Uterus (tissue), 4 donors: ENCODE data around the gene CDH13. TPM values are rescaled to one million over a fixed set of nuclear protein-coding genes. Genes with fewer than 3 reads are reported as not detected.

Experiments
- DNase-seq, 2 donors: peaks; one replicate each; pipeline ENCODE4 v3.0.0-alpha.2; 2019 to 2020
- H3K27ac ChIP-seq, 2 donors: fragments of 200-600 bp; sonication (generic); 1 replicate in 1 of 2; 2 replicates in 1 of 2; pipeline ENCODE4 v1.5.1; 2016 to 2018
- H3K27me3 ChIP-seq, 2 donors: fragments of 200-600 bp; sonication (generic); one replicate each; pipeline ENCODE4 v1.5.1; 2018 to 2019; ENCODE audit warnings: control low read depth in 1 of 2
- H3K36me3 ChIP-seq, 2 donors: fragments of 200-600 bp; sonication (generic); one replicate each; pipeline ENCODE4 v1.5.1; 2019; ENCODE audit warnings: control low read depth in 1 of 2
- H3K4me1 ChIP-seq, 2 donors: fragments of 200-600 bp; sonication (generic); one replicate each; pipeline ENCODE4 v1.5.1; 2018 to 2019; ENCODE audit warnings: control low read depth in 1 of 2
- H3K4me3 ChIP-seq, 2 donors: fragments of 200-600 bp; sonication (generic); 1 replicate in 1 of 2; 2 replicates in 1 of 2; pipeline ENCODE4 v1.5.1; 2018 to 2019; ENCODE audit warnings: mild to moderate bottlenecking in 1 of 2
- H3K9me3 ChIP-seq, 2 donors: fragments of 200-600 bp; sonication (generic); one replicate each; pipeline ENCODE4 v1.5.1; 2019; ENCODE audit warnings: control low read depth in 1 of 2
- CTCF ChIP-seq, 4 experiments: fragments of 200-600 bp in 2 of 4; fragments of 450-650 bp in 2 of 4; sonication (generic) in 2 of 4; IDR thresholded peaks; one replicate each; pipeline ENCODE4 v1.5.1; 2016 to 2019; ENCODE audit warnings: antibody characterized with exemption in 4 of 4, mild to moderate bottlenecking in 2 of 4, moderate library complexity in 1 of 4
- POLR2A ChIP-seq, 2 donors: fragments of 450-650 bp; IDR thresholded peaks; one replicate each; pipeline ENCODE4 v1.6.1; 2016; ENCODE audit warnings: antibody characterized with exemption in 2 of 2, mild to moderate bottlenecking in 1 of 2, moderate library complexity in 1 of 2
- intact Hi-C: fragments of 100-400 bp; cut with DNase I; formaldehyde crosslinking; loops from one replicate; pipeline ENCODE4 v1.15.1; 2023; ENCODE audit warnings: low total_unique reads
- total RNA-seq, 4 donors: library from RNA; depleted of rRNA in 3 of 4; stranded (reverse); fragments of >200 nt in 3 of 4; gene quantifications; one replicate each; pipeline versions ENCODE4 v1.1.0 to v1.2.4, GENCODE V29; 2014 to 2023
- donor health status: DM: yes; HTN: yes; CAD: no.

Gene CDH13
- total RNA-seq, 4 donors from 2014 or later = 49.1 to 99.4 (median 82.7) TPM

GRCh38 chr16:82991966-82992675 lies 365.4 kb downstream of the CDH13 start:
- no peak for TF ChIP-seq CTCF (IDR thresholded peaks at IDR 0.05)
- TF ChIP-seq POLR2A (IDR thresholded peaks at IDR 0.05) = no peak
- intact Hi-C loops = no loop called here
- no peaks in the 10 kb centered on the region for H3K4me1 ChIP-seq
- no peaks in the 10 kb centered on the region for H3K36me3 ChIP-seq
- H3K27me3 ChIP-seq = no peaks in the 10 kb centered on the region
- no peak overlapping the region for H3K27ac ChIP-seq
- H3K4me3 ChIP-seq = no peak overlapping the region
- no peak for DNase-seq
- H3K9me3 ChIP-seq = no peaks in the 10 kb centered on the region

- Histone ChIP-seq H3K4me1 (no peaks in the 10 kb centered on the region), H3K27me3 (no peaks in the 10 kb centered on the region), H3K4me3 (no peak overlapping the region), H3K36me3 (no peaks in the 10 kb centered on the region), H3K9me3 (no peaks in the 10 kb centered on the region), H3K27ac (no peak overlapping the region)
- no peak for TF ChIP-seq POLR2A (IDR thresholded peaks at IDR 0.05)
- TF ChIP-seq CTCF (IDR thresholded peaks at IDR 0.05) = no peak
- intact Hi-C loops = no loop called here
- no peak for DNase-seq
Measured at GRCh38 chr16:82992786-82993185, 366.0 kb downstream of the CDH13 start.

- Histone ChIP-seq H3K4me1 (no peaks in the 10 kb centered on the region), H3K9me3 (no peaks in the 10 kb centered on the region), H3K36me3 (no peaks in the 10 kb centered on the region), H3K27me3 (no peaks in the 10 kb centered on the region), H3K27ac (no peak overlapping the region), H3K4me3 (no peak overlapping the region)
- intact Hi-C loops = no loop called here
- TF ChIP-seq CTCF (IDR thresholded peaks at IDR 0.05) (no peak), POLR2A (IDR thresholded peaks at IDR 0.05) (no peak)
- no peak for DNase-seq
Measured at GRCh38 chr16:82993415-82993814, 366.6 kb downstream of the CDH13 start.

- Histone ChIP-seq H3K9me3 (no peaks in the 10 kb centered on the region), H3K4me1 (no peaks in the 10 kb centered on the region), H3K27me3 (no peaks in the 10 kb centered on the region), H3K4me3 (no peak overlapping the region), H3K27ac (no peak overlapping the region), H3K36me3 (no peaks in the 10 kb centered on the region)
- no peak for DNase-seq
- TF ChIP-seq CTCF (IDR thresholded peaks at IDR 0.05) (no peak), POLR2A (IDR thresholded peaks at IDR 0.05) (no peak)
- intact Hi-C loops = no loop called here
Measured at GRCh38 chr16:82993926-82994325, 367.2 kb downstream of the CDH13 start.

- Histone ChIP-seq H3K27ac (peak overlapping the region; percentile 25 to 66), H3K27me3 (no peaks in the 10 kb centered on the region), H3K36me3 (no peaks in the 10 kb centered on the region), H3K4me1 (no peaks in the 10 kb centered on the region), H3K9me3 (no peaks in the 10 kb centered on the region), H3K4me3 (no peak overlapping the region)
- intact Hi-C loops = no loop called here
- no peak for DNase-seq
- TF ChIP-seq POLR2A (IDR thresholded peaks at IDR 0.05) (no peak), CTCF (IDR thresholded peaks at IDR 0.05) (no peak)
Measured at GRCh38 chr16:82995286-82995923, 368.6 kb downstream of the CDH13 start.
